Limb (tissue), 2 donors: ENCODE data around the gene ITIH3.

ENCODE experiments used
- DNase-seq, 2 donors: peaks; one replicate each; pipeline ENCODE4 v3.0.0-alpha.2; 2016; ENCODE audit errors: extremely low spot score in 2 of 2

Gene ITIH3

DNA sequence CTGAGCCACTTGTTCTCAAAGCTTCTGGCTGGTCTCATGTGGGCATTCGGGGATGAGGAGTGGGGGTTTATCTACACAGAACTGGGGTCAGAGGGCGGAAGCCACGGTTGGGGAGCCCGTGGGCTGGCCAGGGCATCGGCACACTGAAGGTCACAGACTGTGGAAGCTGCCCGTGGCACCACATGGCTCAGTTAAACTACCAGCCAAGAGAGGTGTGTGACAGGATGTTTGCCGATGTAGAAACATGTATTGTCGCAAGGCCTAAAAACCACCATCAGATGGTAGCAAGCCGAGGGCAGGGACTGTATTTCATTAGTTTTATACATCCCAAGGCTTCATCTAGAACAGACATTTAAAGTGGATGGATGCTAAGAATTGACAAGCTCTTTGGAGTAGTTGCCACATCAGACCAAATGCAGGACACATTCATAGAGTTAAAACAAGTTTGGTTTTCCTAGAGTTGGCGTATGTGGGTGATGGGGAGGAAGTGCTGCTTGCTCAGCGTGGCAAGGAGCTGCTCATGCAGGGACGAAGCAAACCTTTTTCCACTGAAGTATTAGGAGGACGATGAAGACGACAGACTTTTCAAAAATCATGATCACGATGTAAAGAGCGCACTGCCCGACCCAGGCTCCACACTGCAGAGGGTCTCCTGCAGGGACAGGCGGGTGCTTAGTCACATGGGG, 49.8 kb downstream of the ITIH3 start:
- no peak for DNase-seq

DNA sequence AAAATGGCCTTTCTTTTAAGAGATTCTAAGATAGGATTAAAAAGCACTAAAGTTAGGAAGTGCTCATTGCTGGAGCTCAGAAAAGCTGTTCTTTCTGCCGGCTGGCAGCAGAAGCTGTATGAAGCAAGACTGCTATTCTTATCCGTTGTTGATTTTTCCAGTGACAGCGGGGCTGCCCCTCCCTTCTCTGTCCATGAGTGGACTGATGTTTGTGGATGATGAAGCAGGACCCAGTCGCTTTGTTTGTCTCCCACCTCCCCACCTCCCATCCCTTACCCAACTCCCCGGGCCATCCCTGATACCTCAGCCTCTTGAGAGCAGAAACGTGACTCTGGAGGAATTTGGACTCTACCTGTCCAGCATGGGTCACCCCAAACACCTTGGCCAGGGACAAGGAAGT, 50.6 kb downstream of the ITIH3 start:
- DNase-seq = no peak

DNA sequence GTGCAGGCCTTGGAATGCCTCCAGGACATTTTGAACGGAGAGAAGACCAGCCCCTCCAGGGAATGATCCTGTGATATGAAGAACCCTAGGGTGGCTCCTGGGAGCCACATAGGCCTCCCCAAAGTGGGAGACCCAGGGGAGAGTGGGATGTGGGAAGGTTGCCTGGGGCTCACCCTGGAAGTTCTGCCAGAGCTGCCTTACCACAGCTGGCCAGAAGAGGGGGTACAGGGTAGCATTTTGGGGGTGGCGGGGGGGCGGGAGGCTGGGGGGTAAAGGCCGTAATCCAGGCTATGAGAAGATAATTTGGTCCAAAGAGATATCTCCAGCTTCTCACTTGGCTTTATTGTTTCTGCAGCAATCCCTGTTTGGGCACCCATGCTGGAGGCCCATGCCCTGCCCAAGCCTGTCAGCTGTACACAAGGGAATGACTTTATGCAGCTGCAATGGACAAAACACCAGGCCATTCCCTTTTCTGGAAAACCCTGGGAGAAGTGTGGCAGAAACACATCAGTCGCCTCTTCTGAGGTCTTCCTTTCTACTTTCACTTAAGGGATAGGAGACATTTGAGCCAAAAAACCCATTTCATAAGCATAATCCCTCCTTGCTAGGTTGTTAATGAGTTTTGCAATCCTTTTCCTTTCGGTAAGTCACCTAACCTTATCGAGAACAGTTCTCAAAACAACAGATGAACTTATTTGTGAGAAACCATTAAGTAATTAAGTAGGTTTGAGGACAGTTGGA, 51.3 kb downstream of the ITIH3 start:
- no peak for DNase-seq

DNA sequence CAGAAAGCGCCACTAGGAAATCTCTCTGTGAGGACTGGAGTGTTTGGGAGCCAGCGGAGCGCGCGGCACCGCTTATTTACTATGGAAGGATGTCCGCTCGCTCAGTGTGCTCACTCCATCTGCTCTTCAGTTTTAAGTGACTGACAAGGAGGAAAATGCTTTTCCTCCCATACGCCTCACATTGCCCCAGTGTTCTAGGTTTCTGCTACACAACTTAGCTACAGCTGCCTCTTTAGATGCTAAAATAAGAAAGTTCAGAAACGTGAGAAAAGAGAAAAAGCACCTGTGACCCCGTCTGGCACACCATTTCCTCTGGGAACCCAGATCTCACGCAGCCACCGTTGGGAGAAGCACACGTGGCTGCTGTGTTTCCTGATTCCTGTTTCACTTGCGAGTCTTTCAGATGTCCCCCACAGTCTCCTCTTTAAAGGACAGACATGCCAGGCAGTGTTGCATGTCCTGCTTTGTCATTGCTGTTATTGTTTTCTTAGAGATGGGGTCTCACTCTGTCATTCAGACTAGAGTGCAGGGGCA, 51.9 kb downstream of the ITIH3 start:
- DNase-seq = no peak

DNA sequence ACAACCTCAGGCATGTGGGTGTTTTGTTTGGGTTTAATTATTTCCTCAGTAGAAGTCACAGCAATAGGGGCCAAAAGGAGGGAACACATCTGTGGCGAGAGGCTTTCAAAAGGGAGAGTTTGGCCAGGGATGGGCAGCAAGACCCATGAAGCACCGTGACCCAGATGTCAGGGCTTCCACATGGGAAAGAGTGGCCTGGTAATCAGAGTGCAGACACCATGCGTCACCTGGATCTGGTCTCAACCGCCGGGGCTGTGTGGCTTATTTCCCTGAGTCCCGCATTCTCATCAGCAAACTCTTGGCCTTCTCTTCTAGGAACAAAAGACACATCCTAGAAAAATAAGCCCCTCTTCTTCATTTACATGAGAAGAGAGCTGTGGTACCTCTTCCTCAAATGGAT, 52.6 kb downstream of the ITIH3 start:
- no peak for DNase-seq

DNA sequence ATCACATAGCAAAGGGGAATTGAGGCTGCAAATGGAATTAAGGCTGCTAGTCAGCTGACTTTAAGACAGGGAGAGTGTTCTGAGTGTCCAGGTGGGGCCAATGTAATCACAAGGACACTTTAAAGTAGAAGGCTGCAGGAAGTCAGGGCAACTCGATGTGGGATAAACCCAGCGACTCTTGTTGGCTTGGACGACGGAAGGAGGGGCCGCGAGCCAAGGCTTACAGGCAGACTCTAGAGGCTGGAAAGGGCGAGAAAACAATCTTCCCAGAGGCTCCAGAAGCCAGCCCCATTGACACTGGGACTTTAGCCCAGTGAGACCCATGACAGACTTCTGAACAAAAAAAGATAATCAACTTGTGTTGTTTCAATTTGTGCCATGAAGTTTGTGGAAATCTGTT, 53.1 kb downstream of the ITIH3 start:
- no peak for DNase-seq

DNA sequence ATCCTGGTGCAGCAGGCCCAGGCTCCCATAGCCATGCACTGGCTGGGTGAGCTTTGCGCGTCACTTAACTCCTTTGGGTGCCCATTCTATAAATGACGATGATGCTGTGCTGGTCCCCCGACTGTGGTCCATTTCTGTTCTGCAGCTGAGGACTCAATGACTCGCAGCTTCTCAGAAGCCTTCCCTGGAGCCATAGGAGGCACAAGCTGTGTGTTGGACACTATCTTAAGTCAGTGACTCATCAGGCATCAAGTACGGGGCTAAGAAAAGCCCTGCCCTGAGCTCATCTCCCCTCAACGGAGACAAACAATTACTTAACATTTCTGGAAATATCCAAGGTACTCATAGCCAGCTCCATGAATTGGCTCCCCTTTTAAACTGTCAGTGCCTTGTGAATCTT, 54.0 kb downstream of the ITIH3 start:
- no peak for DNase-seq

DNA sequence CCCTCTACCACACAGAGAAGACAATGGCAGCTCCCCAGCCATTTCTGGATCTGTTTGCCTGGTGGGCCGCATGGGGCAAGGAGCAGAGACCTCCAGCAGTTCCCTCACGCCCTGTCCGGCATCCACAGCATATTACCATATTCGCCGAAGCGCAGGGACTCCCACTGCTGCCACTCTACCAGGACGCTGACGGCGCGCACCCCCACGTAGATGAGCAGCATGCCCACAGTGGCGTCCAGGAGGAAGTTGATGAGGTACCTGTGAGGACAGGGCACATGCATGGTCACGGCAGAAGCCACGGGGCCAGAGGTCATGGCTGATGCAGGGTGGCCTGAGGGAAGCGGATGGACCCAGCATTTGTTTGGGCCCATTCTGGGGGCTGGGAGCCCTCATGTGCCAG, 55.1 kb downstream of the ITIH3 start:
- DNase-seq = no peak

DNA sequence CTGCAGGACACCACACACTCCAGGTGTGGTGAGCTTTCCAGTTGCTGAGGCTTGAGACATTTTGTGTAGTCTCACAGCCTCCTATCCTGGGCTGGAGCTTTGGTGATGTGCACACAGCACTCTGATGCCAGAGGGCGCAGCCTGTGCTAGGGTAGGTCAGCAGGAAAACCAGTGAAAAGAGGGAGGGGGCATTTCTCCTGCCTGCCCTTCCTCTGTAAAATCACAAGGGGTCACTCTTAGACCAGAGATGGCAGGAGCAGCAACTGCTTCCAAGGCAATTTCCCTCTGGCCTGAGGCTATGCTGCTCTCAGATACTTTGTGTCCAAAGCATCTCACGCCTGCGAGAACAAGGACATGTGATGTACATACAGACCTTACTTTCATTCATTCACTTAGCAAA, 56.8 kb downstream of the ITIH3 start:
- DNase-seq = peak in 1 of 2 donors; percentile 48

DNA sequence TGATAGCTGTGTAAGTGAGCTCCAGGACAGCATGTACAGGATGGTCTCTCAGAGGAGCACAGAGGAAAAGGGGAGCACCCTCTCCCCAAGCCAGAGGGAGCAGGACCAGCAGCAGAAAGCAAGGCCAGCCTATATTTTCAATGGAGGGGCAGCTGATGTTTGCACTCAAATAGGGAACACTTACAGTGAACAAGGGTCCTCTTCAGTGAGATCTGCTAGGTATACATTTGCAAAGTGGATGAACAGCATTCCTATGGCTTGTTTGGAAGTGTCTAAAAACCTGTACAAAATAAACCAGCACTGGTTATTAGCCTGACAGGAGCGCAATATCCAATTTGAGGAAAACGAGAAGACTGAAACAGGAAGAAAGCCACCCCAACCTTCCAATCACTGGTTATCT, 57.8 kb downstream of the ITIH3 start:
- no peak for DNase-seq

DNA sequence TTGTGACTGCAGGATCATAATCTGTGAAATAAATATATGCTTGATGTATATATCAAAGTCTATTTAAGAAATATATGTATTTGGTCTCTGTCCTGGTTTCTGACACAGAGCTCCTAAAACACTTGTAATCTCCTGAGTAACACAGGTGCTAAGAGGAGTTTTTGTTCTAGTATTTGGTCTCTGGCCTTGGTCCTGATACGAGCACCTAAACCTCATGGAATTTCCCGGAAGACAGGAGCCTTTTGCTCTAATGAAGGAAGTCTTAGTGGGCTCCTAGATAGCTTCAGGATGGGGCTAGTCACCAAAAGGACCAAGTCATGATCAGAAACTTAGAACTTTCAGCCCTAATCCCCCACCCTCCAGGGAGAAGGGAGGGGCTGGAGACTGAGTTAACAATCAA, 59.4 kb downstream of the ITIH3 start:
- DNase-seq = no peak

DNA sequence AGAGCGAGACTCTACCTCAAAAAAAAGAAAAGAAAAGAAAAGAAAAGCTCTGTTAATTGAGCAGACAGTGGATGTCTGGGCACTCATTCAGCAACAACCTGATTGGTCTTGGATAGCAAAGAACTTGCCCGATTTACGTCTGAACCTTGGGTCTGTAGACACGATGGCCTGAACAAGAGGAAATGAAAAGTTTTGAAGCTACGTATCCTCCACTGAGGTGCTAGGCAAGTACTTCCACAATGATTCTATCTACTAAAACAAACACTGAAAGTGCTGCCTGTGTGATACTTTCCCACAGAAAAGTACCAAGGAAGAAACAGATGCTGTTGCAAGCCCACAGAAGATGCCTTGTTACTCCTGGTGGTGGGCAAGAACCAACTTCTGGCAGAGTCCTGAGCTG, 62.1 kb downstream of the ITIH3 start:
- no peak for DNase-seq

DNA sequence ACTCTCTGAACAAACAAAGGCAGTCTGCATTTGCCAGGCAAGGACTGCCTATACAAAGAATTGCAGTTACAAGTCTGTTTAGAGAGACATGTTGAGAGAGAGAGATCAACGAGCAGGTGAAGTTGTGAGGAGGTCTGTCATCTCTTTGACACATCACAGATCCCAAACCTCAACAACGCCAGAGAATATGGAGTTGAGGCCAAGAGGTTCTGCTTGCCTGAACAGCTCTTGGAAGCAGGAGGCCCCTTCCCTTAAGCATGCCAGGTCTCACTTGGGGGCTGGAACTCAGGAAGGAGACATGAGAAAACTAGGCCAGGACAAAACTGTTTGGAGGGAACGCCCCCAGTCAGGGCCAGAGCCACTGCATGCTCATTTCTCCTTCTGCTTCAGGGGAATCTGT, 62.5 kb downstream of the ITIH3 start:
- no peak for DNase-seq

DNA sequence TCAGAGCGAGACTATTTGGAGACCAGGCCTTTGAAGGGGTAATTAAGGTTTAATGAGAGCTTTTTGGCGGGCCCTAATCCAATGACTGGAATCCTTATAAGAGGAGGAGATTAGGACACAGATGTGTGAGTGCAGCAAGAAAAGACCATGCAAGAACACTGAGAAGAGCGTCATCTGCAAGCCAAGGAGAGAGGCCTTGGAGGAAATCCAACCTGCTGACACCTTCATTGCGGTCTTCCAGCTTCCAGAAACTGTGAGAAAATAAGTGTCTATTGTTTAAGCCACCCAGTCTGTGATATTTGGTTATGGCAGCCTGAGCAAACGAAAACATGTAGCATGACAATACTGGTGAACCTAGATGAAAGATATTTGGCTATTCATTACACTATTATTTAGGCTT, 63.3 kb downstream of the ITIH3 start:
- DNase-seq = no peak
